K562 (cell line): ENCODE measurements around the gene TOM1L2. TPM values are rescaled to one million over a fixed set of nuclear protein-coding genes. Genes with fewer than 3 reads are reported as not detected.

Source experiments
- AFF1 ChIP-seq, 2 experiments: fragments of 450-650 bp; IDR thresholded peaks; 2 replicates each; pipeline ENCODE4 v1.6.1; 2018; ENCODE audit warnings: mild to moderate bottlenecking in 2 of 2, low read depth in 1 of 2; ENCODE audit not compliant: partially characterized antibody in 2 of 2
- ARID3B ChIP-seq: fragments of 250-450 bp; sonication (Bioruptor Pico); IDR thresholded peaks from 2 replicates; pipeline ENCODE4 v1.4.0; 2020; ENCODE audit warnings: borderline replicate concordance
- BMI1 ChIP-seq: fragments of 150-350 bp; IDR thresholded peaks from 2 replicates; pipeline ENCODE4 v1.6.1; 2014; ENCODE audit warnings: low read length
- CHD2 ChIP-seq: IDR thresholded peaks from 2 replicates; pipeline ENCODE4 v1.6.1; 2011; ENCODE audit warnings: low read depth, low read length
- MAFK ChIP-seq: IDR thresholded peaks from 2 replicates; pipeline ENCODE4 v1.6.1; 2011; ENCODE audit warnings: low read length, improper control_type of control experiment
- MED1 ChIP-seq: sonication (generic); formaldehyde crosslinking; IDR thresholded peaks from 2 replicates; pipeline ENCODE4 v1.8.1; 2023; ENCODE audit warnings: missing genetic modification reagents, borderline replicate concordance
- MIER1 ChIP-seq: fragments of 450-650 bp; IDR thresholded peaks from 2 replicates; pipeline ENCODE4 v1.6.1; 2016; ENCODE audit warnings: antibody characterized with exemption, mild to moderate bottlenecking, low read depth
- RFX7 ChIP-seq: fragments of 250-450 bp; sonication (Bioruptor Pico); IDR thresholded peaks from 2 replicates; pipeline ENCODE4 v1.5.1; 2021; ENCODE audit warnings: mild to moderate bottlenecking
- SIN3B ChIP-seq: fragments of 450-650 bp; IDR thresholded peaks from 2 replicates; pipeline ENCODE4 v1.6.1; 2017; ENCODE audit warnings: low read depth, mild to moderate bottlenecking, moderate library complexity
- ZBTB7A ChIP-seq: IDR thresholded peaks from 2 replicates; pipeline ENCODE4 v1.6.1; 2011; ENCODE audit warnings: low read depth, mild to moderate bottlenecking, low read length, moderate library complexity, borderline replicate concordance; ENCODE audit not compliant: control insufficient read depth
- ZNF140 ChIP-seq: fragments of 250-450 bp; sonication (Bioruptor Pico); IDR thresholded peaks from 2 replicates; pipeline ENCODE4 v1.8.0; 2021; ENCODE audit warnings: moderate library complexity, mild to moderate bottlenecking, inconsistent platforms
- ZNF224 ChIP-seq: sonication (generic); formaldehyde crosslinking; IDR thresholded peaks from 2 replicates; pipeline ENCODE4 v1.8.0; 2022; ENCODE audit warnings: mild to moderate bottlenecking, missing genetic modification reagents
- ZNF263 ChIP-seq: sonication (generic); formaldehyde crosslinking; IDR thresholded peaks from 2 replicates; pipeline ENCODE4 v1.8.0; 2022; ENCODE audit warnings: mild to moderate bottlenecking, missing genetic modification reagents, borderline replicate concordance
- ZNF274 ChIP-seq: IDR thresholded peaks from 2 replicates; pipeline ENCODE4 v1.6.1; 2011; ENCODE audit warnings: low read depth, mild to moderate bottlenecking, low read length, moderate library complexity, borderline replicate concordance
- ZNF644 ChIP-seq: fragments of 200-800 bp; sonication (Bioruptor generic); IDR thresholded peaks from 2 replicates; pipeline ENCODE4 v1.6.1; 2016; ENCODE audit warnings: low read depth, missing genetic modification characterization, missing compliant biosample characterization
- ZNF717 ChIP-seq: fragments of 250-450 bp; sonication (Bioruptor Pico); IDR thresholded peaks from 2 replicates; pipeline ENCODE4 v1.5.0; 2021
- polyA plus RNA-seq, 8 experiments: library from polyadenylated mRNA; depleted of rRNA in 4 of 8; stranded (reverse) in 5 of 8; unstranded in 3 of 8; fragments of >200 nt; fragmentation: Nextera tagmentation in 2 of 8; fragmentation: Illumina TruSeq in 1 of 8; extraction: Ambion mirVana in 2 of 8; extraction: Trizol in 1 of 8; gene quantifications; 2 replicates each; pipeline versions ENCODE4 v1.2.1 to v1.2.3, GENCODE V29; 2011 to 2014; ENCODE audit warnings: inconsistent platforms in 1 of 8, missing spikeins in 1 of 8
- total RNA-seq, 7 experiments: library from RNA; depleted of rRNA in 6 of 7; stranded (reverse); fragments of >200 nt in 6 of 7; fragmentation: Illumina TruSeq in 2 of 7; extraction: Trizol in 2 of 7; gene quantifications; 2 replicates each; pipeline versions ENCODE4 v1.2.1 to v1.2.3, GENCODE V29; 2011 to 2021; ENCODE audit warnings: low replicate concordance in 1 of 7
- TF ChIP-seq, protein P1 (sequence below), 3 experiments: fragments of 200-800 bp in 1 of 3; fragments of 250-450 bp in 1 of 3; fragments of 450-650 bp in 1 of 3; sonication (Bioruptor Pico) in 1 of 3; sonication (Bioruptor generic) in 1 of 3; formaldehyde crosslinking in 1 of 3; IDR thresholded peaks; 2 replicates each; pipeline versions ENCODE4 v1.6.1 to v1.8.0; 2016 to 2022; ENCODE audit warnings: mild to moderate bottlenecking in 2 of 3, missing genetic modification characterization in 2 of 3, missing compliant biosample characterization in 1 of 3, moderate library complexity in 1 of 3
- TF ChIP-seq, protein P2 (sequence below): IDR thresholded peaks from 2 replicates; pipeline ENCODE4 v1.6.1; 2011; ENCODE audit not compliant: insufficient read length; ENCODE audit errors: extremely low read depth

Gene TOM1L2
- total and polyA plus RNA-seq, 9 of the 15 experiments (the other 6 are each of a cell fraction or from before 2014, with no cell fraction given), result 0.07 to 6.0 (median 2.5) TPM

- no peak for TF ChIP-seq ZNF224 (CRISPR knock-in tag)
- no peak for TF ChIP-seq MIER1
- TF ChIP-seq ZNF644, result 0 out of 2 replicates have a peak, but pooled peaks have one; percentile 63
- no peak for TF ChIP-seq CHD2
- TF ChIP-seq, protein P1, sequence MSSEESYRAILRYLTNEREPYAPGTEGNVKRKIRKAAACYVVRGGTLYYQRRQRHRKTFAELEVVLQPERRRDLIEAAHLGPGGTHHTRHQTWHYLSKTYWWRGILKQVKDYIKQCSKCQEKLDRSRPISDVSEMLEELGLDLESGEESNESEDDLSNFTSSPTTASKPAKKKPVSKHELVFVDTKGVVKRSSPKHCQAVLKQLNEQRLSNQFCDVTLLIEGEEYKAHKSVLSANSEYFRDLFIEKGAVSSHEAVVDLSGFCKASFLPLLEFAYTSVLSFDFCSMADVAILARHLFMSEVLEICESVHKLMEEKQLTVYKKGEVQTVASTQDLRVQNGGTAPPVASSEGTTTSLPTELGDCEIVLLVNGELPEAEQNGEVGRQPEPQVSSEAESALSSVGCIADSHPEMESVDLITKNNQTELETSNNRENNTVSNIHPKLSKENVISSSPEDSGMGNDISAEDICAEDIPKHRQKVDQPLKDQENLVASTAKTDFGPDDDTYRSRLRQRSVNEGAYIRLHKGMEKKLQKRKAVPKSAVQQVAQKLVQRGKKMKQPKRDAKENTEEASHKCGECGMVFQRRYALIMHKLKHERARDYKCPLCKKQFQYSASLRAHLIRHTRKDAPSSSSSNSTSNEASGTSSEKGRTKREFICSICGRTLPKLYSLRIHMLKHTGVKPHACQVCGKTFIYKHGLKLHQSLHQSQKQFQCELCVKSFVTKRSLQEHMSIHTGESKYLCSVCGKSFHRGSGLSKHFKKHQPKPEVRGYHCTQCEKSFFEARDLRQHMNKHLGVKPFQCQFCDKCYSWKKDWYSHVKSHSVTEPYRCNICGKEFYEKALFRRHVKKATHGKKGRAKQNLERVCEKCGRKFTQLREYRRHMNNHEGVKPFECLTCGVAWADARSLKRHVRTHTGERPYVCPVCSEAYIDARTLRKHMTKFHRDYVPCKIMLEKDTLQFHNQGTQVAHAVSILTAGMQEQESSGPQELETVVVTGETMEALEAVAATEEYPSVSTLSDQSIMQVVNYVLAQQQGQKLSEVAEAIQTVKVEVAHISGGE (CRISPR knock-in tag; IDR thresholded peaks at IDR 0.05), result peak in 1 of 3 experiments; percentile 63; a peak in 2 of 6 replicates
- TF ChIP-seq ZBTB7A, result no peak
- no peak for TF ChIP-seq MED1 (CRISPR knock-in tag)
- no peak for TF ChIP-seq ARID3B
- no peak for TF ChIP-seq SIN3B
- no peak for TF ChIP-seq ZNF140
- TF ChIP-seq ZNF717 (CRISPR knock-in tag), result no peak
- no peak for TF ChIP-seq ZNF274
- TF ChIP-seq AFF1 (IDR thresholded peaks at IDR 0.05; ENCODE audit: low read depth in 1 of 2, partially characterized antibody in 2 of 2), result peak in 1 of 2 experiments; percentile 76
- TF ChIP-seq BMI1, result no peak
- TF ChIP-seq RFX7 (CRISPR knock-in tag), result no peak
- no peak for TF ChIP-seq ZNF263
- TF ChIP-seq MAFK, result no peak
- TF ChIP-seq, protein P2, sequence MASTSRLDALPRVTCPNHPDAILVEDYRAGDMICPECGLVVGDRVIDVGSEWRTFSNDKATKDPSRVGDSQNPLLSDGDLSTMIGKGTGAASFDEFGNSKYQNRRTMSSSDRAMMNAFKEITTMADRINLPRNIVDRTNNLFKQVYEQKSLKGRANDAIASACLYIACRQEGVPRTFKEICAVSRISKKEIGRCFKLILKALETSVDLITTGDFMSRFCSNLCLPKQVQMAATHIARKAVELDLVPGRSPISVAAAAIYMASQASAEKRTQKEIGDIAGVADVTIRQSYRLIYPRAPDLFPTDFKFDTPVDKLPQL, result no peak
Measured at GRCh38 chr17:17849845-17850373, 122.3 kb downstream of the TOM1L2 start (continued).
